Right renal cortex interstitium (tissue), 3 donors: ENCODE measurements around the gene GPM6B. TPM values are rescaled to one million over a fixed set of nuclear protein-coding genes. Genes with fewer than 3 reads are reported as not detected.

ENCODE experiments used
- DNase-seq, 3 donors: peaks; one replicate each; pipeline ENCODE4 v3.0.0-alpha.2; 2013; ENCODE audit warnings: low read depth in 3 of 3, low spot score in 2 of 3
- polyA plus RNA-seq, 3 donors: library from polyadenylated mRNA; unstranded; fragments of 120-200 nt; gene quantifications; one replicate each; pipeline ENCODE4 v1.2.1, GENCODE V29; 2013; ENCODE audit not compliant: insufficient read length in 3 of 3

Gene GPM6B
- polyA plus RNA-seq, 3 donors, result 16.8 to 24.5 (median 18.6) TPM

GRCh38 chrX:13770013-13770535 is 46.8 kb downstream of the GPM6B start:
- DNase-seq, result no peak

DNA sequence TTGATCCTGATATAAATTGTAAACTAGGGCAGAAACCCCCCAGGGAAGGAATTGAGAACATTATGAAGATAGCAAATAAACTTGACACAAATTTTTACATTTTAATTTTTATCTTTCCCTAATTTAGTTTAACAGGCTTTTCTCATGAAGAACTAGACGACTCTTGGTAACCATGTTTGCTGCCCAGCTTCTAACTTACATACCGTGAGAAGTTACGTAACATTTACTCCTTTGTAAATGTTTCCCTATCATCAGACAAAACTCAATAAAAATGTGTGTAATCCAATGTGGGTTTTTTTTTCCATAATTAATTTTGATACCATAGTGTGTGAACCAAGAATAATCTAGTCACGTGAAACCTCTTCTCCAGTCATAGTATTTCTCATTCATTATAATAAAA is 48.0 kb downstream of the GPM6B start:
- no peak for DNase-seq

- DNase-seq, result no peak
Observed at GRCh38 chrX:13764765-13765164, 52.1 kb downstream of the GPM6B start.

GRCh38 chrX:13764281-13764680 is 52.6 kb downstream of the GPM6B start:
- no peak for DNase-seq

GRCh38 chrX:13763489-13763888 is 53.4 kb downstream of the GPM6B start:
- DNase-seq, result no peak

DNA sequence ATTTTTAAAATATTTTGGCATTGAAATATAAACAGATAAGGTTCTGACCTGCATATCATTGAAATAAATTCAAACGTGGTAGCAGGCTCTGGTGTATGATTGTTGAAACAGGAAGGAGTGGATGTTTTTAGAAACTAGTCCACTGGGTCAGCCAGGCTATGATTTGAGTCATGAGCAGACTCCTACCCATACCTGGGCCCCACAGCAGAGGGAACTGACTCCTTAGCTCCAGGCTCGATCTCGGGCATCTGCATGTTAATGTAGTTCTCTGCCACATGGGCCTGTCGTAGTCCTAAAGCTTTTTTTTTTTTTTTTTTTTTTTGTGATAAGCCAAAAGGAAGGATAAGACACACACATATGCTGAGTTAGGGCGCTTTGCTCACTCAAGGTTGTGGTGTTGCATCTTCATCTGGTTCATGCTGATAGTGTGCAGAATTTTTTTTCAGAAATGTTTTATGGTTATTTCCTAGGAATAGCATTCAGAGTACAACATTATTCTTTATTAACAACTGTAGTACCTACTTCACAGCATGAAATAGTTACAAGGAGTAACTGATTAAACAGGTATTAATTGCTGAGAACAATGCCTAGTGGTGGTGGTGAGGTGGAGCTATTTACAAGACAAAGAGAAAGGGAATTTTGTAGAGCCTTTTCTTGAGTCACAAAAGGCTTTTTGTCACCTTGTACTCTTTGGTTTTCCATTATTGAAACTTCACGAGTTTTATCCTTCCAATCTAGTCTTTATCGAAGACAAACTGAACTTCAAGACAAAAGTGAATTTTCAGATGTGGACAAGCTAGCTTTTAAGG is 55.1 kb downstream of the GPM6B start:
- no peak for DNase-seq

GRCh38 chrX:13760426-13760825 is 56.5 kb downstream of the GPM6B start:
- DNase-seq, result no peak

GRCh38 chrX:13759152-13759718 is 57.7 kb downstream of the GPM6B start:
- no peak for DNase-seq

DNA sequence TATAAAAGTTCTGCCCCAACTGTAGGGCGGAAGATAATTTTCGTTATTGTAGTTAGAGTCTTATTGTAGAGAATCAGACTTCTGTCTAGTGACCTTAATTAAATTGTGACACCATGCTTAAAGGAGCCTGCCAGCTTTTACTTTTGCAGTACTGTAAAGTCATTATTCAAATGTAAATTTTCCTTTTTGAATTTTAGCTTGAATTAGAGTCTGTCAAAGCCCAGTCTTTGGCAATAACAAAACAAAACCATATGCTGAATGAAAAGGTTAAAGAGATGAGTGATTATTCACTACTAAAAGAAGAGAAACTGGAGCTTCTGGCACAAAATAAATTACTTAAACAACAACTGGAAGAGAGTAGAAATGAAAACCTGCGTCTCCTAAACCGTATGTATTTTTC is 60.5 kb downstream of the GPM6B start:
- no peak for DNase-seq

GRCh38 chrX:13755254-13755653 is 61.6 kb downstream of the GPM6B start:
- DNase-seq, result no peak

DNA sequence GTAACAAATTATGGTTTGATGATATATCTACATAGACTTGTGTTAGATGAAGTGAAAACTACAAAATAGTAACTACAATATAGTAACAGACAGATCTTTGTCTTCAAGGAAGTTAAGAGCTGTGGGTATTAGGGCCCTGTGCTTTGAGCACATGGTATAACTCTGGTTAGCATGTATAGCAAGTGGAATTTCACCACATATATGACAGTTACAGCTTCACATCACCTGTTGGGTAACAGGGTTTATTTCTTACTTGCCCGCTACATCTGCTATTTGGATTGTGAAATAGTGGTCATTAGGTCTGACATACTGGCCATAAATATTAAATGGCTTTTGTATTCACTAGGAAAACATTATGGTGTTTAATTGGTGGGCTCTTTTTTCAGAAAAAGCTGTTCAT is 62.1 kb downstream of the GPM6B start:
- DNase-seq, result no peak

DNA sequence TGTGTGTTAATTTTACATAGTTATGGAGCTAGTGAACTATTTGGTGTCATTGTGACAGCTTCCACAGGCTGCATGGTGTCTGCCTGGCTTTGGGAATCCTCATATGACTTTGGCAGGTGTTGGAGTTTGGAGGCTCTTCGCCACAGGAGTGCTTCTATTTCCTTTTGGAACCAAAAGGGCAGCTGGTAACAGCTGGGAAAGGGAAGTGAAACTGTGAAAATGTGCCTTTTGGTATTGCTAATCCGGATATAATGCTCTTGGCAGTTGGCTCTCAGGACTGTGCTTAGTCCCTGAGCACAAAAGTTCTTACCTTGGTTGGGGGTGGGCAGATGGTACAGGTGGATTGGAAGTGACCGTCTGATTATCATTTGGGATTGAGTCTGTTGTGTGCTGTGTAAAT is 64.2 kb downstream of the GPM6B start:
- no peak for DNase-seq

- no peak for DNase-seq
Observed at GRCh38 chrX:13752141-13752540, 64.8 kb downstream of the GPM6B start.

- no peak for DNase-seq
Observed at GRCh38 chrX:13750812-13751211, 66.1 kb downstream of the GPM6B start.

- no peak for DNase-seq
Observed at GRCh38 chrX:13750204-13750603, 66.7 kb downstream of the GPM6B start.

GRCh38 chrX:13748486-13748885 is 68.4 kb downstream of the GPM6B start:
- DNase-seq, result no peak

DNA sequence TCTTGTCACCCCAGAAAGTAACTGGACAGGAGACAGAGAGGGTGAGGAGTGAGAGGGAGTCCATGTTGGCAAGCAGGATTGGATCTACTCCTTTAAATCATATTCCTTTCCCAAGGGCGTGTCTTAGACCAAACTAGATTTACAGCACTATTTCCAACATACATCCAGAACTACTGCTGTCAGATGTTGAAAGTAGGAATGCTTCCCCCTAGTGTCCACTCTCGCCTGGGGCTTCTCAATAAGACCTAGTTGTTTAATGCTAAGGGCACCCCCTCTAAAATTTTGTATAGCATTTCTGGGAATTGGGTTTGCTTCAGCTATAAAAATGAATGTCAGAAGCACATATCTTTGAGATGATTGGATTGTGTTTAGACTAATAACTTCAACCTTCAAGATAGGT is 69.1 kb downstream of the GPM6B start:
- no peak for DNase-seq

GRCh38 chrX:13742397-13743176 is 74.3 kb downstream of the GPM6B start:
- DNase-seq, result no peak

DNA sequence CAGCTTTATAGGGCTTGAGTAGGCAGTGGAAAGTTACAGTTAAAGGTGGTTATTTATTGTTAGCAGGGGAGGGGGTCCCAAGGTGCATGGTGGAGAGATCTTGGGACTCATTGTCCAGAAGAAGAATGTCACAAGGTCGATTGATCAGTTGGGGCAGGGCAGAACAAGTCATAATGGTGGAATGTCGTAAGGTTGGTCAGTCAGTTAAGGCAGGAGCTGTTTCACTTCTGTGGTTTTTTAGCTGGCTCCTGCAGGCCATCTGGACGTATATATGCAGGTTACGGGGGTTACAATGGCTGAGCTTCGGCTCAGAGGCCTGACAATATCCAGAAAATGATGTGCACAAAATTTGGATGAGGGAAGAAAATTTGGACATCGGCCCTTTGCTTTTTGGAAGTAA is 75.2 kb downstream of the GPM6B start:
- no peak for DNase-seq

GRCh38 chrX:13734278-13735172 is 82.4 kb downstream of the GPM6B start, which contains the start of the genes OFD1 and TRAPPC2:
TSS of gene OFD1 (plus strand) at chrX:13734748. CDS start at chrX:13735072, 324 bp downstream.
TSS of gene TRAPPC2 (minus strand) at chrX:13734620. CDS start at chrX:13719963, 14,657 bp downstream.
- peak; percentile 73 to 78 (median 77) for DNase-seq
